ENCODE data around the gene KCNA3. TPM values are rescaled to one million over a fixed set of nuclear protein-coding genes. Genes with fewer than 3 reads are reported as not detected.
A peak's percentile ranks its signal among the peaks of the same experiment; 100 is the strongest.

The KCNA3 gene
- total and polyA plus RNA-seq, 2 donors, result 0.37 to 3.1 TPM

GRCh38 chr1:110696818-110697217 lies 22.1 kb upstream of the KCNA3 start:
- no peak for DNase-seq (ENCODE audit: extremely low spot score)
- Histone ChIP-seq H3K4me3 (ENCODE audit: low read depth, low read length) (no peak overlapping the region), H3K36me3 (ENCODE audit: insufficient read depth) (no peaks in the 10 kb centered on the region), H3K4me1 (ENCODE audit: insufficient read depth) (no peaks in the 10 kb centered on the region), H3K27ac (ENCODE audit: low read depth) (no peak overlapping the region)

- Histone ChIP-seq H3K4me1 (ENCODE audit: insufficient read depth) (no peaks in the 10 kb centered on the region), H3K36me3 (ENCODE audit: insufficient read depth) (no peaks in the 10 kb centered on the region), H3K4me3 (ENCODE audit: low read depth, low read length) (no peak overlapping the region), H3K27ac (ENCODE audit: low read depth) (no peak overlapping the region)
- WGBS, result 82% methylated on average over 4 of the region's 4 CpGs
- DNase-seq (ENCODE audit: extremely low spot score), result no peak
Observed at GRCh38 chr1:110690709-110691365, 16.1 kb upstream of the KCNA3 start.

- Histone ChIP-seq H3K36me3 (ENCODE audit: insufficient read depth) (no peaks in the 10 kb centered on the region), H3K4me1 (ENCODE audit: insufficient read depth) (no peaks in the 10 kb centered on the region), H3K27ac (ENCODE audit: low read depth) (no peak overlapping the region), H3K4me3 (ENCODE audit: low read depth, low read length) (no peak overlapping the region)
- DNase-seq (ENCODE audit: extremely low spot score), result no peak
Observed at GRCh38 chr1:110689868-110690267, 15.1 kb upstream of the KCNA3 start.

GRCh38 chr1:110688514-110688913 lies 13.8 kb upstream of the KCNA3 start:
- H3K4me1 ChIP-seq (ENCODE audit: insufficient read depth), result no peaks in the 10 kb centered on the region
- DNase-seq (ENCODE audit: extremely low spot score), result no peak
- WGBS, result 71% methylated on average over 3 of the region's 3 CpGs
- H3K4me3 ChIP-seq (ENCODE audit: low read depth, low read length), result no peak overlapping the region
- no peaks in the 10 kb centered on the region for H3K36me3 ChIP-seq (ENCODE audit: insufficient read depth)
- no peak overlapping the region for H3K27ac ChIP-seq (ENCODE audit: low read depth)

- no peaks in the 10 kb centered on the region for H3K4me1 ChIP-seq (ENCODE audit: insufficient read depth)
- no peak overlapping the region for H3K4me3 ChIP-seq (ENCODE audit: low read depth, low read length)
- no peaks in the 10 kb centered on the region for H3K36me3 ChIP-seq (ENCODE audit: insufficient read depth)
- no peak overlapping the region for H3K27ac ChIP-seq (ENCODE audit: low read depth)
- DNase-seq (ENCODE audit: extremely low spot score), result no peak
- WGBS, result 67% methylated on average over 1 of the region's 1 CpG
Observed at GRCh38 chr1:110687250-110687649, 12.5 kb upstream of the KCNA3 start.

GRCh38 chr1:110686188-110686587 lies 11.4 kb upstream of the KCNA3 start:
- Histone ChIP-seq H3K27ac (ENCODE audit: low read depth) (no peak overlapping the region), H3K36me3 (ENCODE audit: insufficient read depth) (no peaks in the 10 kb centered on the region), H3K4me1 (ENCODE audit: insufficient read depth) (no peaks in the 10 kb centered on the region), H3K4me3 (ENCODE audit: low read depth, low read length) (no peak overlapping the region)
- WGBS, result 89% methylated on average over 4 of the region's 4 CpGs
- DNase-seq (ENCODE audit: extremely low spot score), result no peak

- Histone ChIP-seq H3K4me1 (ENCODE audit: insufficient read depth) (no peaks in the 10 kb centered on the region), H3K36me3 (ENCODE audit: insufficient read depth) (no peaks in the 10 kb centered on the region), H3K4me3 (ENCODE audit: low read depth, low read length) (no peak overlapping the region), H3K27ac (ENCODE audit: low read depth) (no peak overlapping the region)
- DNase-seq (ENCODE audit: extremely low spot score), result no peak
- WGBS, result 77% methylated on average over 2 of the region's 2 CpGs
Observed at GRCh38 chr1:110684491-110684890, 9.8 kb upstream of the KCNA3 start.

- no peak for DNase-seq (ENCODE audit: extremely low spot score)
- Histone ChIP-seq H3K4me3 (ENCODE audit: low read depth, low read length) (no peak overlapping the region), H3K36me3 (ENCODE audit: insufficient read depth) (no peaks in the 10 kb centered on the region), H3K4me1 (ENCODE audit: insufficient read depth) (no peaks in the 10 kb centered on the region), H3K27ac (ENCODE audit: low read depth) (no peak overlapping the region)
- 72% methylated on average over 1 of the region's 1 CpG for WGBS
Observed at GRCh38 chr1:110682898-110683297, 8.2 kb upstream of the KCNA3 start.

GRCh38 chr1:110680036-110680735 lies 5.4 kb upstream of the KCNA3 start:
- Histone ChIP-seq H3K36me3 (ENCODE audit: insufficient read depth) (no peaks in the 10 kb centered on the region), H3K4me3 (ENCODE audit: low read depth, low read length) (no peak overlapping the region), H3K27ac (ENCODE audit: low read depth) (no peak overlapping the region), H3K4me1 (ENCODE audit: insufficient read depth) (no peaks in the 10 kb centered on the region)
- no peak for DNase-seq (ENCODE audit: extremely low spot score)
- 59% methylated on average over 3 of the region's 3 CpGs for WGBS

GRCh38 chr1:110677526-110677925 lies 2.8 kb upstream of the KCNA3 start:
- Histone ChIP-seq H3K4me3 (ENCODE audit: low read depth, low read length) (no peak overlapping the region), H3K4me1 (ENCODE audit: insufficient read depth) (no peaks in the 10 kb centered on the region), H3K36me3 (ENCODE audit: insufficient read depth) (no peaks in the 10 kb centered on the region), H3K27ac (ENCODE audit: low read depth) (no peak overlapping the region)
- 62% methylated on average over 3 of the region's 3 CpGs for WGBS
- no peak for DNase-seq (ENCODE audit: extremely low spot score)

GRCh38 chr1:110676970-110677369 lies 2.2 kb upstream of the KCNA3 start:
- Histone ChIP-seq H3K4me3 (ENCODE audit: low read depth, low read length) (no peak overlapping the region), H3K27ac (ENCODE audit: low read depth) (no peak overlapping the region), H3K36me3 (ENCODE audit: insufficient read depth) (no peaks in the 10 kb centered on the region), H3K4me1 (ENCODE audit: insufficient read depth) (no peaks in the 10 kb centered on the region)
- DNase-seq (ENCODE audit: extremely low spot score), result no peak
- WGBS, result 76% methylated on average over 4 of the region's 4 CpGs

GRCh38 chr1:110675060-110675791 lies 486 bp upstream of the KCNA3 start:
- H3K36me3 ChIP-seq (ENCODE audit: insufficient read depth), result no peaks in the 10 kb centered on the region
- no peaks in the 10 kb centered on the region for H3K4me1 ChIP-seq (ENCODE audit: insufficient read depth)
- H3K4me3 ChIP-seq (ENCODE audit: low read depth, low read length), result peak overlapping the region; percentile 46
- WGBS, result 7% methylated on average over 57 of the region's 57 CpGs
- no peak for DNase-seq (ENCODE audit: extremely low spot score)
- H3K27ac ChIP-seq (ENCODE audit: low read depth), result no peak overlapping the region

GRCh38 chr1:110673805-110674336 lies 869 bp downstream of the KCNA3 start:
- 31% methylated on average over 51 of the region's 51 CpGs for WGBS
- no peaks in the 10 kb centered on the region for H3K36me3 ChIP-seq (ENCODE audit: insufficient read depth)
- H3K27ac ChIP-seq (ENCODE audit: low read depth), result no peak overlapping the region
- DNase-seq (ENCODE audit: extremely low spot score), result no peak
- no peaks in the 10 kb centered on the region for H3K4me1 ChIP-seq (ENCODE audit: insufficient read depth)
- H3K4me3 ChIP-seq (ENCODE audit: low read depth, low read length), result peak overlapping the region; percentile 46

GRCh38 chr1:110673197-110673701 lies 1.5 kb downstream of the KCNA3 start:
- no peak overlapping the region for H3K27ac ChIP-seq (ENCODE audit: low read depth)
- peak overlapping the region; percentile 1 for H3K4me3 ChIP-seq (ENCODE audit: low read depth, low read length)
- 70% methylated on average over 25 of the region's 25 CpGs for WGBS

More at GRCh38 chr1:110673197-110673701, 1.5 kb downstream of the KCNA3 start:
- Histone ChIP-seq H3K4me1 (ENCODE audit: insufficient read depth) (no peaks in the 10 kb centered on the region), H3K36me3 (ENCODE audit: insufficient read depth) (no peaks in the 10 kb centered on the region)
- no peak for DNase-seq (ENCODE audit: extremely low spot score)

All from urinary bladder (tissue), 4 donors.